GM18873 (cell line): ENCODE measurements around the gene RANBP3L.
"Not testable (repeated sequence)": the region's sequence is repeated elsewhere in the genome, so short reads cannot be mapped to it uniquely, and the experiment has no call there.

Experiments used
- ATAC-seq: cut with Tn5 transposase; IDR thresholded peaks from one replicate; pipeline ENCODE4 v1.9.1; 2021; ENCODE audit warnings: mild to moderate bottlenecking, moderate library complexity, moderate number of reproducible peaks; ENCODE audit not compliant: unreplicated experiment, low FRiP score

Gene RANBP3L, protein sequence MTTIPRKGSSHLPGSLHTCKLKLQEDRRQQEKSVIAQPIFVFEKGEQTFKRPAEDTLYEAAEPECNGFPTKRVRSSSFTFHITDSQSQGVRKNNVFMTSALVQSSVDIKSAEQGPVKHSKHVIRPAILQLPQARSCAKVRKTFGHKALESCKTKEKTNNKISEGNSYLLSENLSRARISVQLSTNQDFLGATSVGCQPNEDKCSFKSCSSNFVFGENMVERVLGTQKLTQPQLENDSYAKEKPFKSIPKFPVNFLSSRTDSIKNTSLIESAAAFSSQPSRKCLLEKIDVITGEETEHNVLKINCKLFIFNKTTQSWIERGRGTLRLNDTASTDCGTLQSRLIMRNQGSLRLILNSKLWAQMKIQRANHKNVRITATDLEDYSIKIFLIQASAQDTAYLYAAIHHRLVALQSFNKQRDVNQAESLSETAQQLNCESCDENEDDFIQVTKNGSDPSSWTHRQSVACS

DNA sequence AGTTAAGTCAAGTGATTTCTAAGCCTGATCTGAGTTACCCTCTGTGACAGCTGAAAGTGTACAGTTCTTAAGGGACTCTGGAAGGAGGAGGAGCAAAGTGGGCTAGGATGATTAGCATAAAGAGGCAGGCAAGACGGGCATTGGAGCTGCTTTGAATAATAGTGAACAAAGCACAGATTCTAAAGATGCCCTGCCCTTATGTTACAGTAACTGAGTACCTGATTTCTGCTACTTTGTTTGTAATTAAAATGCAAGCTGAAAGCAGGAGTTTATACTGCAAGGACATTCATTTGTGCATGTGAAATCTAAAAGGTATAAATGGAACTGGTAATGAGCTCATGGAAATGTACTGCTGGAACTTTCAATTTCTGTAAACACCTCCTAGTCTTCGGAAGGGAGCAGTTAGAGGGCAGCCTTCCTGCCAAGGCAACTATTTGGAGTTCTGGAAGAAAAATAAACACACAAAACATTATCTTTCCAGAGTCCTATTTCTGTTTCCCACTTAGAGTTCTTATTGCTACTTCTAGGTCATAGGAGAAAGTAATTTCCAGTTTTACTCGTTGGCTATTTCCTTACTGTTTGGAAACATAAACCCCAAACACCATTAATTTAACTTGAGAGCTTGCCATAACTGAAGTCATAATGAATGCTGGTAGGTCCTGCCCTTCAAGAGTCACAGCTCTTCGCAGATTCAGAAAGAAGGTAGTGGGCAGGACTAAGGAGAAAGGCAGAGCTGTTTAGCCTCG, at the start of gene RANBP3L:
TSS of gene RANBP3L (minus strand) at position 45 of the 746 bp plus-strand sequence. CDS start 486 bp downstream, outside the sequence.
- ATAC-seq, result no peak

DNA sequence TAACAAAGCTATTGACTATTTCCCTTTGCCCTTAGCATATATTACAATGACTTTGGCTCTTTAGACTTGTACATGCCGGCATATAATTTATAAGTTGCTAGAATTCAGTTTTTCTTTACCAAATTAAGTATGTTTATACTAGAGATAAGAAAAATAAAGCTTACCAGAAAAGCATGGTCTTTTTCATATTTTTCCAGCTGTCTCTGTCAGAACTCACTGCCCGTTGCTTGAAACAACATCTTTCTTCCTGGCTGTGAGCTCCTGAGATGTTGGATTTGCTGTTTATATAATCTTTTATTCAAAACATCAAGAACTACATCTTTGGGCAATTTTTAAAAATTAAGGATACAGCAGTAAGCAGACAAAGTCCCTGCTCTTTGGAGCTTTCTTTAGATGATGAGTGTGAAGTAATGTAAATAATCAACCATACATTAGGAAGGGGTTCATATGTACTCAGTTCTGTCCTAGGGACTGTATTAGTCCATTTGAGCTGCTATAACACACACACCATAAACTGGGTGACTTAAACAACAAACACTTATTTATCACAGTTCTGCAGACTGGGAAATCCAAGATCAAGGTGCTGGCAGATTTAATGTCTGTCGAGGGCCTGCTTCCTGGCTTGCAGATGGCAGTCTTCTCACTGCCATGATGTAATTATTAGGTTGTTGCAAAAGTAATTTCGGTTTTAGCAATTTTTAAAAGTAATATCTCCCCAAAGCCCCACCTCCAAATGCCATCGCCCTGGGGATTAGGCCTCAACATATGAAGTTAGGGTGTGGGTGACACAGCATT, 45.4 kb upstream of the RANBP3L start:
- ATAC-seq, result no peak

DNA sequence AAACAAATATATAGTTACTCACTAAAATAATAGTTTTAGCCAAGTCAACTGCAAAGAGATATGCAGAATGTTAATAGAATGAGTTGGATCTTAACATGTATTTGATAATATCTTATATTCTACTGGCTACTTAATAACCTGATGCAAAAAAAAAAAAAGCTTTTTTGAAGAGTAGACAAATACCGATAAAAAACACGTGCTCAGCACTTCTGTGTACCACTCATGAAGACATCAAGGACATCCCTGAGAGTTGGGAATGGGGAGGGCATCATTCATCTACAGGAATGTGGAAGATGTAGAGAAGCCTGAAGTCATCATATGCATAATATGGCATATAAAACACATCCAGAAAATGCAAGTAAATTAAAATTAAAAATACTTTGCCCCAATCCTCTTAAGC, 43.2 kb upstream of the RANBP3L start:
- ATAC-seq, result no peak

DNA sequence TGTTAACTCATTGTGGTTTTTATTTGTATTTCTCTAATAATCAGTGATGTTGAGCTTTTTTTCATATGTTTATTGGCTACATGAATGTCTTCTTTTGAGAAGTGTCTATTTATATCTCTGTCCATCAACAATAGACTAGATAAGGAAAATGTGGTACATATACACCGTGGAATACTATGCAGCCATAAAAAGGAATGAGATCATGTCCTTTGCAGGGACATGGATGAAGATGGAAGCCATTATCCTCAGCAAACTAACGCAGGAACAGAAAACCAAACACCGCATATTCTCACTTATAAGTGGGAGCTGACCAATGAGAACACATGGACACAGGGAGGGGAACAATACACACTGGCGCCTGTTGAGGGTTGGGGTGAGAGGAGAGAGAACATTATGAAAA, 40.0 kb upstream of the RANBP3L start:
- ATAC-seq, result not testable (repeated sequence)

DNA sequence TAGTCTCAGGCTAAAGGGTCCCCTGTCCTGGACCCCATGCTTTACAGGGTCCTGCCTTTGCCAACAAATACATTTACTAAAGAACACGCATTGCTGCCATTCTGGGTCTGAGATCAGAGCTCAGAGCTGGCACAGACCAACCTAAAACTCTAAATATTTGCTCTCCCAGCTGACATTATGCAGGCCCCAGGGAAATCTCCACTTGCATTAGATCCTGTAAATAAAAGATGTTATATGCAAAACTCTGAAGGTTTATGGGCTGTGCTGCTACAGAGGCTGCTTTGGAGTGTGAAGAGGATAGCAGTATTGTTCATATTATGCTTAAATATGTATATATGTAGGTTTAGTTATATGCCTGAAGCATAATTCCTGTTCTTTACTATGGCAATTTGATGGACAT, 35.9 kb upstream of the RANBP3L start:
- ATAC-seq, result no peak

DNA sequence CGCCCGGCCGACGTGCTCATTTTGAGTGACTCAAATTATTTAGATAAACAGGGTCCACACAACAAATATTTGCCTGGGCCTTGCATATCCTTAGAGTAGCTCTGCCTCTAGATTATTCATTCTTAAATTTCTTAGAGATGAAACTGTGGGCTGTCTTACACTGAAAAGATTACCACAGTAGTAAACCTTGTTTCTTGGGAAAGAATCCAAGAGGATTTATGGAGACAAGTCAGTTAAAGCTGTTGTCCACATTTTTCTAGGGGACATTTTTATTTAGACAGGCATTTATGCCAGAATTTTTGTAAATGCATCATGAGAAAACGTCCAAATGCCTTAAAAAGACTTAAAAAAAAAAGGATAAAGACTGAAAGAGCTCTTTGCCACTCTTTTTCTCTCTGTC, 32.6 kb upstream of the RANBP3L start:
- ATAC-seq, result no peak

DNA sequence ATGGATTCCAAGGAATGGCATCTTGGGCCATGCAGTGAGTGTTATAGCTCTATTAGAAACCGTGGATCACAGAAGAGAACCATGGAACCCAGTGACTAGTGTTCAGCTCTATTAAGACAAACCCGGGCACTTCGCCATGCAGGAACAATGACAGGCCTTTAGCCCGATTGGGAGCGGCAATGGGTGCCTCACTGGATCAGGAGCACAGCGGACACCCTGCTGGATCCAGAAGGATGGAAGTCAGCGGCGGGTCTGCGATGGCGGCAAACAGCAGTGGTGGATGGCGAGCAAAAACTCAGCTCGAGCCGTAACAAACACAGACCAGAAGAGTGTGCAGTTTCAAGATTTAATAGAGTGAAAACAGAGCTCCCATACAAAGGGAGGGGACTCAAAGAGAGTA, 31.0 kb upstream of the RANBP3L start:
- not testable (repeated sequence) for ATAC-seq

DNA sequence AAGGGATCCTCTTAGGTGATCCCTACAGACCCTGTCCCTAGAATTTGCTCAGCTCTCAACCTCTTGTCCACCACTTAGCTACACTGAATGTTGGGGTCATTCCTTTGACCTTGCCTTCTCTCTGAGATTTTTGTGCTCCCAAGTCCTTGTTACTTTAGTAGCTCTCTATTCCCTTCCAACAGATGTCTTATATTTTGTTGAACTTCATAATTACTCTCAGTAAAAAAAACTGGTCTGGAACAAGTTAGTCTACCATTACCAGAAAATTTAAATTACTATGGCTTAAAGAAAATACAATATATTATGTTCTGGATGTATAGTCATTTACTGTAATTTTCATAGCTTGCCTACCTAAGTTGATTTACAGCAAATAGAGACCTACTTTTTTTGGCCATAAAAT, 23.5 kb upstream of the RANBP3L start:
- ATAC-seq, result no peak

DNA sequence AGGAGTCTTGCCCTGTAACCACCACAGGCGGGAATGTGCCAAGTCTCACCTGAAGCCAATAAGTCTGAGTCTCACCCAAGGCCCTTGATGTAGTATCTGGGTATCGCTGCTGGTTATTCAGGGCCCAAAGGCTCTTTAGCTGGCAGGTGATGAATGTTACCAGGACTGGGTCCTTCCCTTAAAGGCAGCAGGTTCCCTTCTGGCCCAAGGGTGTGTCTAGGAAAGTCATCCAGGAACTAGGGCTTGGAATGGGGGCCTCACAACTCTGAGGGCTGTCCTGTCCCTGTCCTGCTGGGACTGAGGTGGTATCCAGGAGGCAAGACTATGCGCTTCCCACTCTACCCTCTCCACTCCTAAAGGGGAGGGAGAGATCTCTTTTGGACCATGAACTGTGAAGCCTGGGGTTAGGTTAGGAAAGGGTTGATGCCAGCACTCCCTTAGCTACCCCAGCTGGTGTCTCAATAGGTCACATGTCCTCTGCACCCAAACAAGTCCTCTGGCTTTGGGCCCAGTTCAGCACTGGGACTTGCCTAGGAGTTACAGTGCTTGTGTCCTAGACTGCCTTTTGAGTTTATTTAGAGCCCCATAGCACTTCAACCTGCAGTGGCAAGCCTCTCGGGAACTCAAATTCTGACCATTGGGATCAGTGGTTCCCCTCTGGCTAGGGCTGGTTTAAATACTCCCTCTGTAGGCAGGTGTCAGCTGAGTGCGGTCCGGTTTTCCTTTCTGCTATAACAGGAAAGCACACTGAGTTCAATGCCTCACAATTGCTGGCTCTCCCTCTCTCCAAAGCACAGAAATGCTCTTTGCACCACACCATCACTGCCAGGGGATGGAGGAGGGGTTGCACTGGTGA, 22.5 kb upstream of the RANBP3L start:
- ATAC-seq, result no peak

DNA sequence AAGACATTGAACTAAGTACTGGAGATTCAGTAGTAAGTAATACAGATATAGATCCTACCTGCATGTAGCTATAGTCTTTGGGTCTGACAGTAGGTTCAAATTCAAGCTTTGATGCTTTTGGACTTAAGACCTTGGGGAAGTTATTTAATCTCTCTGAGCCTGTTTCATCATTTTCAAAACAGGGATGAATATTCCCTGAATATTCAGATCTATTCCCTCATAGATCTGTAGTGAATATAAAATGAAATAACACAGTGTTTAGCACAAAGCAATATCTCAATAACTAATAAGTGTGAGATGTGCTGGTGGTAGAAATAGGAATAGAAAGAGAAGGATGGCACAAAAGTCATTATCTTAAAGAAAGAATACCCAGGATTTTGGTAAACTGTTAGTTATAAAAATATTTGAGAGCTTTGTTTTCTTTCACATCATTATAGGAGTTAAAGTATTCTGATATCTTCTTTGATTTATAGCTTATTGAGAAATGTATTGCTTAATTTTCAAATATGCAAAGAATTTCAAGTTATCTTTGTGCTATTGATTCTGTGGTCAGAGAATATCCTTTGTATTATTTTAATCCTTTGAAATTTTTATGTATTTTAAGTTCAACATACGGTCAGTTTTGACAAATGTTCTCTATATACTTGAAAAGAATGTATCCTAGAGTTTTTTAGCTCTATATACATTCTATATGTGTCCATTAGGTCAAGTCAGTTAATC, 11.4 kb upstream of the RANBP3L start:
- no peak for ATAC-seq

DNA sequence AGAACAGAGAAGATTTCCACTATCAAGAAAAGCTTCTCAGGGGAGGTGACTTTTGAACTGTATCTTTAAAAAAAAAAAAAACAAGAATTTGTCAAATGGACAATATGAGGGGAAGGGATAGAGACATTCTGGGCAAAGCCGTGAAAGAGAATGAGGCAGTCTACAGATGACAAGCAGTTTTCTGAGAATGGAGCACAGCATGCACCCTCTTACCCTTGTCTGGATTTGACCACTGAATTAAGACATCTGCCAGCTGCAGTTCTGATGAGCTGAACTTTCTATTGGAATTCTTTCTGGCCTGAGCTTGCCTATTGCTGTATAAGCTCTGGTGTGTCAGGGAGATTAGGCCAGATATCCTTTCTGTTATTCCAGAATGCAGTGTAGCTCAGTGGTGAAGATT, 10.3 kb upstream of the RANBP3L start:
- no peak for ATAC-seq

DNA sequence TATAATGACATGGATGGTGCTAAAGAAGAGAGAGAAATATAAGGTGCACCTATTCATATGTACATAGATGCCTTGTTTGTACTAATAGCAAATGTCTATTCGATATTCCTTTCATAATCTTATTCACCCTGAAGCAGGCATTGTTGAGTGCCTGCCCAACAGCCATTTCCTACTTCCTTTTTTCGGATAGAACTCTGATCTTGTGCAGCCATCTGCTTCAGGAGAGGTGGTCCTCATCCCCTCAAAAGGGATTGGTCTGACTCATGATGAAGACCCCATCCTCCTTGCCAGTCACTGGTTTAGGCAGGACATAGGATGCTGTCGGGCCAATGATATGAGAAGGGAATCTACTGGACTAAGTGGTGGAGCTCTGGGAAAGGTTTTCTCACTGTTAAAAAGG, 8.4 kb upstream of the RANBP3L start:
- ATAC-seq, result no peak

DNA sequence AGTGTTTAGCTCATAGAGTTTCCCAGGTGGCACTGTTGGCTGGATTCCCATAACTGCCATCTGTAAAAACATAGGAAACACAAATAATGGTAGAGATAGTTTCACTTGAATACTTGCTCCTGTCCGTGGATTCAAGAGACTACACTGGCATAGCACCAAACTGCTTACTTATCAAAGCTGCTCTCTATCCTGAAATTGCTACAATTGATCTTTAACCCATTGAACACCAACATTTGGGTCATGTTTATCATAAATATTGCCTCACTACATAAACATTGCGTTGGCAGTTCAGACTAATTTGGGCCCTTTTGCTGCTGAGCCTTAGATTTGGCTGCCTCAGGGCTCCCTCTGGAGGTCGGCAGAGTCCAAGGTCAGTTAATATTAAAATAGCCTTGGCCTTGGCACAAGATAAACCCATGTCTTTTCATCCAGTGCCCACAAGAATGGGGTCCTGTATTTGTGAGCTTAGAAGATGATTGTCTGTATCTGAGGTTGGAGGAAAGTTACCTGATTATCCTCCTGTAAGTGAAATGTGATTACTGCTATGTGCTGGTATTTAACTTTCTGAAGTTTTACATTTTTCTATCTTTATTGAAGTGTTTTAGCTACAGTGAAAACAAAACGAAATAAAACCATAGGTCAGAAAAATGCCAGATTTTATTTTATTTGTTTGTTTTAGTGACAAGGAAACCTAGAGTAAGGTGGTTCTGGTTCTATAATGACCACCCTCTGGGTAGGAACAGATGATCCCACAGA, 4.0 kb upstream of the RANBP3L start:
- no peak for ATAC-seq

DNA sequence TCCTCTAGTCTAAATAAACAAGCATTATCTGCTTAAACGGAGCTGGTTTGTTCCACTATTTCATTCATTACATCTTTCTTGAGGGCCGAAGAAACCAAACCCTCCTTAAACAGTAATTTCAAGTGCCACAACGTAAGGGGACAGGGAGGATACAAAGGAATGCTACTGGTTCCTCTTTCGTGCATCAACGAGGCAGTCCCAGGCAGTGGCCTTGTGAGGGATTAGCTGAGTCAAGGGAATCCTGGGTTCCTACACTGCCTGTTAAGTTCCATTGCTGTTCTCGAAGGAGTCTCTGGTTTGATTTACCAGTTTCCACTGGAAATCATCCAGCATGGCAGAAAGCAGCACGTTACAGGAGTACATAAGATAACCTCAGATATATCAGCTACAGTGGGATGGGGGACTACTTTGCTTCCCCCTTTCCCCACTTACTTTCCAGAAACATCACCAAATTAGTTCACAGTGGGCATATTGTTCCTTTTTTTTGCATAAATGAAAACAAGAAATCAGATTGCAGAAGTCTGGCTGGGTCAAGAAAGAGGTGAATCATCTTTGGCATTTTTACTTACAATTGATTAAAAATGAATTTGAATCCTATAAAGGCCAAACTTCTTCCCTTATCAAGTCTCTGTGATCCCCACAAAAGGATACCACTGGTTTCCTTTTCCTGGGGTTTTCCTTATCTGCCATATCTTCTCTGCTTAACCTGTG, 2.5 kb upstream of the RANBP3L start:
- no peak for ATAC-seq

DNA sequence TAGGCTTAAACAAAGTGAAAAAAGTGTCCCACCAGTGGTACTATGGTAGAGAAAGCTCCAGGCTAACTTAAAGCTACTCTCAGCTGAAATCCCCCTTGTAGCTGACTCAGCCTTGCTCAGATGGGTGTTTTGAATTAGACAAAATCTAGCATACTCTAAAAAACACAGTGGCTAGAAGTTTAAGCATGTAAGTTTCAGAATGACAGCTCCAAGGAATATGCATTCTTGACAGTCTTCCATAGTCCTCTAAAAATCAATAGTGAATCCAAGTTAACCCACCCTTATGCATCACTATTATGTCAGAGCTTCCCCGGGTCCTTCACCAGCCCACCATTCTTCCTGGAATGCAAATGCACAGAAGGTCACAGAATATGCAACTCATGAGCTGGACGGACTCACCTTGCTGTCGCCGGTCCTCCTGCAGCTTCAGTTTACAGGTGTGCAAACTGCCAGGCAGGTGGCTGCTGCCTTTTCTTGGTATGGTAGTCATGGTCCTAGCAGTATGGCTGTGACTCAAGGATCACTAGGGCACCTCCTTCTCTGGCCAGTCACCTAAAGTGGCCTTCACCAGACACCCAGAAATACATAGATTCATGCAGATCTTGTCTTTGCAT, 668 bp downstream of the RANBP3L start:
- ATAC-seq, result no peak

DNA sequence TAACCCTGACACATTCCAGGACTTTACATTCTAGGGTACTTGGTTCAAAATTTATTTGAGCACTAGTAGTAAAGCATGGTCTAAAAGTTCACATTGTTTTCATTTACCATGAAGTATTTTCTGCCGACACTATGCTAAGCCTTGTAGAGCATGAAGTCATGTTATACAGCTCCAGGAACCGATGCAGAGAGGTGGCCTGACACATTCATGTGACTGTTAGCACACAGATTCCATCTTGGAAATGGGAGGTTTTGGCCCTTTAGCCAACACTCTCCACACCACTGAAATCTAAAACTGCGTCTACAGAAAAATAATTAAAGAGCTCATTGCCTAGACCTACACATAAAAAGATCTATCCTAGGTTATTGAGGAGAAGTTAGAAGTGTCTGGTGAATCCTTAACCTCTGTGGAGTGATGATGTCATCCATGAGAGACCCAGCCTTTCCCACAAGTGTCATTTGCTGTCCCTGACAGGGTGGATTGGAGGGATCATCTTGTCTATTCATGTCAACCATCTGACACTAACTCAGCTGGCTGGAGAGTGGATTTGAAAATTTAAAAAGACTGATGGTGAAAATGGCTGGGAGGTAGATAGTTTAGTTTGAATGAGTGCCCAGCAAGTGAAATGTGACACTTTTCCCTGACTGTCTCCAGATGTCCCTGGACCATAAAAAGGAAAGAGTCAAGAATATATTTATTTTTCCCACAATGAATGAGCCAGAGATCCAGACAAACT, 1.3 kb downstream of the RANBP3L start:
- ATAC-seq, result no peak

DNA sequence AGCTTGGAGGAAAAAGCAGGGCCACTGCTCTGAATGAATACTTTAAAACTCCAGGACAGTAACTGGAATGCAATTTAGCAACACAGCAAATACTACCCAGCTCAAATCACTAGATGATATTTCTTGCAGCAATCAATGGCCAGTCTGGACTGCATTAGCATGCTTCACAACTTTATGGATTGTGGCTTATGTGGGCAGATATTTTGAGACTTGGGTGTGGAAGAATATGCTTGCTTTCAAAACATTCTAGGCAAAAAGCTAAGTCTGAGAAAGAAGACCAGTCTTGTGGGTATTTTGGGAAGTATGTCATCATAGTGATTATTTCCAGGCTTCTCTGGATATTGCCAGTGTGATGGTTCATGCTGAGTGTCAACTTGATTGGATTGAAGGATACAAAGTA, 3.1 kb downstream of the RANBP3L start:
- no peak for ATAC-seq
